ENCODE results near the gene DLEU7. TPM values are rescaled to one million over a fixed set of nuclear protein-coding genes. Genes with fewer than 3 reads are reported as not detected.

DLEU7 gene
- total and polyA plus RNA-seq, 2 of the 8 experiments (the other 6 are each of a cell fraction or from before 2014, with no cell fraction given) = 4.9 to 5.2 TPM

DNA sequence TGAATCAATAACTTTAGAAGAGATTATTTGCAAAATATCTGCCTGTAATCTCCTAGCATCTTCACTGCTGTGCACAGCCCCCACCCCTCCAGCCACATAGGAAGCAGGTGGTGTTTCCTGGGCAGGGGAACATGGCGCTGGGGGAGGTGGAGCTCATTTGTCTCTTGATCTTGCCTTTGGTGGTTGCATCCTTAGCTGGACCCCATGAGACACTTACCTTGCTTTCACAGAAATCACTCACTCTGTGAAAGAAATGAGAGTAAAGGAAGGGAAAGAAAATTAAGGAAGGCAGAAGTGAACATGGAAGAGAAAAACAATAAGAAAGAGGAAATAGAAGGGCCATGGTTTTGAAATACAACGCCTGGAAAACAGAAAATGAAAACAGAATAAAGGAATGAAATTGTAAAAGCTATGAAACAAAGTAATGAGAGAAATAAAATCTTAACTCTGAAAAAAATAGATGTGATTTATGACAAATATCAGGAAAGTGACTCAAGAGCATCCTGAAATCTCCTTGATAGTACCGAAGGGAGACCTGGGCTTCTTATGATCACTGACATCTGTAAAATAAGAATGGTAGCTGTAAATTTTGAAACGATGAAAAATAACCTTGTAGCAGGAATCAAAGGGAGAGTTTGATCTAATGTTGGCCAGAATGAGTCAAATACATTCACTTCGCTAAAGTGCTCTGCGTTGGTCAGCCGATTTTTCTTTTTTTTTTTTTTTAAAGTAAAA lies 48.9 kb upstream of the DLEU7 start (continued):
- TF ChIP-seq, protein P1, sequence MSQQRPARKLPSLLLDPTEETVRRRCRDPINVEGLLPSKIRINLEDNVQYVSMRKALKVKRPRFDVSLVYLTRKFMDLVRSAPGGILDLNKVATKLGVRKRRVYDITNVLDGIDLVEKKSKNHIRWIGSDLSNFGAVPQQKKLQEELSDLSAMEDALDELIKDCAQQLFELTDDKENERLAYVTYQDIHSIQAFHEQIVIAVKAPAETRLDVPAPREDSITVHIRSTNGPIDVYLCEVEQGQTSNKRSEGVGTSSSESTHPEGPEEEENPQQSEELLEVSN (IDR thresholded peaks at IDR 0.05) = no peak
- TF ChIP-seq SUZ12 (IDR thresholded peaks at IDR 0.05; ENCODE audit: low read length) (no peak), SIRT6 (IDR thresholded peaks at IDR 0.05; ENCODE audit: low read length) (no peak), HDAC6 (IDR thresholded peaks at IDR 0.05; ENCODE audit: low read depth, low read length) (no peak), BACH1 (IDR thresholded peaks at IDR 0.05; ENCODE audit: low read length) (no peak)

All from H1 (cell line).